PC-9 (cell line): ENCODE results near the gene TTC4. TPM values are rescaled to one million over a fixed set of nuclear protein-coding genes. Genes with fewer than 3 reads are reported as not detected.

ENCODE experiments used
- BruUV-seq: library from RNA; stranded (reverse); fragments of 400-500 nt; replicated peaks from 2 replicates; lab custom pipeline; 2021; lab: Mats Ljungman, UMichigan
- CTCF ChIA-PET: fragments of 300-600 bp; sonication (Branson Sonifier 250); formaldehyde crosslinking; loops from one replicate; lab custom pipeline; 2022; ENCODE audit warnings: antibody characterized with exemption; lab: Charles Lee
- POLR2A ChIA-PET: fragments of 300-600 bp; sonication (Branson Sonifier 250); formaldehyde crosslinking; loops from one replicate; lab custom pipeline; 2022; ENCODE audit warnings: antibody characterized with exemption; ENCODE audit not compliant: unreplicated experiment; lab: Charles Lee
- DNase-seq, 2 experiments: peaks; one replicate each; pipeline versions ENCODE4 v3.0.0 to v3.0.0-alpha.2; 2015 to 2022; ENCODE audit warnings: mixed read lengths in 1 of 2
- H2AFZ ChIP-seq: fragments of 200-600 bp; sonication (generic); 2 replicates; pipeline ENCODE4 v1.8.1; 2017; ENCODE audit warnings: antibody characterized with exemption
- H3F3A ChIP-seq: fragments of 200-600 bp; sonication (generic); 2 replicates; pipeline ENCODE4 v1.8.1; 2017; ENCODE audit warnings: antibody characterized with exemption, mild to moderate bottlenecking, low read depth; ENCODE audit not compliant: insufficient read depth
- H3K27ac ChIP-seq: fragments of 200-600 bp; sonication (generic); 2 replicates; pipeline ENCODE4 v1.6.1; 2016; ENCODE audit warnings: mixed run types
- H3K27me3 ChIP-seq: fragments of 200-600 bp; sonication (generic); 2 replicates; pipeline ENCODE4 v1.6.1; 2016; ENCODE audit warnings: low read depth, mixed run types; ENCODE audit not compliant: insufficient read depth
- H3K36me3 ChIP-seq: fragments of 200-600 bp; sonication (generic); 2 replicates; pipeline ENCODE4 v1.6.1; 2016; ENCODE audit warnings: low read depth, mixed run types
- H3K4me1 ChIP-seq: fragments of 200-600 bp; sonication (generic); replicated peaks from 2 replicates; pipeline ENCODE4 v1.6.1; 2016; ENCODE audit warnings: mixed run types; ENCODE audit not compliant: insufficient read depth
- H3K4me2 ChIP-seq: fragments of 200-600 bp; sonication (generic); 2 replicates; pipeline ENCODE4 v1.6.1; 2017; ENCODE audit warnings: mixed run types
- H3K4me3 ChIP-seq: fragments of 200-600 bp; sonication (generic); 2 replicates; pipeline ENCODE4 v1.6.1; 2016; ENCODE audit warnings: mixed run types
- H3K79me2 ChIP-seq: fragments of 200-600 bp; sonication (generic); 2 replicates; pipeline ENCODE4 v1.6.1; 2017; ENCODE audit warnings: low read depth, mixed run types
- H3K9me2 ChIP-seq: fragments of 200-600 bp; sonication (generic); 2 replicates; pipeline ENCODE4 v1.8.1; 2017; ENCODE audit warnings: mild to moderate bottlenecking; ENCODE audit not compliant: insufficient read depth
- H3K9me3 ChIP-seq: fragments of 200-600 bp; sonication (generic); 2 replicates; pipeline ENCODE4 v1.8.1; 2016; ENCODE audit warnings: low read depth; ENCODE audit not compliant: insufficient read depth
- H4K20me1 ChIP-seq: fragments of 200-600 bp; sonication (generic); 2 replicates; pipeline ENCODE4 v1.8.1; 2017; ENCODE audit not compliant: insufficient read depth
- CTCF ChIP-seq: fragments of 200-600 bp; sonication (generic); conservative IDR thresholded peaks from 2 replicates; pipeline ENCODE4 v1.6.1; 2017; ENCODE audit warnings: mixed run types, antibody characterized with exemption, mild to moderate bottlenecking, moderate library complexity
- EZH2 ChIP-seq: fragments of 200-600 bp; sonication (generic); IDR thresholded peaks from 2 replicates; pipeline ENCODE4 v1.8.0; 2017; ENCODE audit warnings: antibody characterized with exemption, low read depth
- intact Hi-C: fragments of 100-400 bp; cut with micrococcal nuclease; formaldehyde crosslinking; loops from one replicate; pipeline ENCODE4 v1.10.0; 2022; ENCODE audit not compliant: unreplicated experiment
- total RNA-seq: library from RNA; stranded (reverse); gene quantifications from 2 replicates; pipeline ENCODE4 v1.2.3, GENCODE V29; 2021

The TTC4 gene
- total RNA-seq, 1 experiment from 2014 or later, result 31.5 TPM

GRCh38 chr1:54695221-54695620, 20.4 kb upstream of the TTC4 start:
- BruUV-seq, result no TSS peak
- Histone ChIP-seq H3K36me3 (no peaks in the 10 kb centered on the region), H2AFZ (no peak overlapping the region), H3F3A (no peaks in the 10 kb centered on the region), H3K27ac (no peak overlapping the region), H3K9me3 (no peaks in the 10 kb centered on the region), H3K9me2 (no peaks in the 10 kb centered on the region), H3K79me2 (no peaks in the 10 kb centered on the region), H4K20me1 (no peaks in the 10 kb centered on the region), H3K4me3 (no peak overlapping the region), H3K27me3 (peaks cover 37% of the 10 kb centered on the region), H3K4me2 (no peak overlapping the region), H3K4me1 (no peaks in the 10 kb centered on the region)
- POLR2A ChIA-PET, result no interaction called here
- CTCF ChIA-PET, result no interaction called here
- intact Hi-C loops, result no loop called here
- DNase-seq, result no peak
- TF ChIP-seq EZH2 (no peak), CTCF (no peak)

- CTCF ChIA-PET, result no interaction called here
- peaks cover 40% of the 10 kb centered on the region for H3K27me3 ChIP-seq
- H2AFZ ChIP-seq, result no peak overlapping the region
- no peaks in the 10 kb centered on the region for H3K36me3 ChIP-seq
- no TSS peak for BruUV-seq
- H3K79me2 ChIP-seq, result no peaks in the 10 kb centered on the region
- no peaks in the 10 kb centered on the region for H4K20me1 ChIP-seq
- intact Hi-C loops, result no loop called here
- H3K4me1 ChIP-seq, result no peaks in the 10 kb centered on the region
- H3K9me2 ChIP-seq, result no peaks in the 10 kb centered on the region
- H3F3A ChIP-seq, result no peaks in the 10 kb centered on the region
- H3K4me2 ChIP-seq, result no peak overlapping the region
- no peak for DNase-seq
- TF ChIP-seq EZH2 (no peak), CTCF (no peak)
- no peaks in the 10 kb centered on the region for H3K9me3 ChIP-seq
- no peak overlapping the region for H3K27ac ChIP-seq
- POLR2A ChIA-PET, result no interaction called here
- no peak overlapping the region for H3K4me3 ChIP-seq
These were observed 19.9 kb upstream of the TTC4 start for GRCh38 chr1:54695764-54696163.

- no peak overlapping the region for H3K4me3 ChIP-seq
- no peaks in the 10 kb centered on the region for H3F3A ChIP-seq
- H3K27me3 ChIP-seq, result peaks cover 42% of the 10 kb centered on the region
- H3K27ac ChIP-seq, result no peak overlapping the region
- no peaks in the 10 kb centered on the region for H3K79me2 ChIP-seq
- H4K20me1 ChIP-seq, result no peaks in the 10 kb centered on the region
- H3K9me3 ChIP-seq, result no peaks in the 10 kb centered on the region
- H3K9me2 ChIP-seq, result no peaks in the 10 kb centered on the region
- BruUV-seq, result no TSS peak
- ChIA-PET CTCF (no interaction called here), POLR2A (no interaction called here)
- intact Hi-C loops, result no loop called here
- no peak overlapping the region for H3K4me2 ChIP-seq
- DNase-seq, result no peak
- H2AFZ ChIP-seq, result no peak overlapping the region
- H3K36me3 ChIP-seq, result no peaks in the 10 kb centered on the region
- TF ChIP-seq CTCF (no peak), EZH2 (no peak)
- no peaks in the 10 kb centered on the region for H3K4me1 ChIP-seq
These were observed 19.4 kb upstream of the TTC4 start for GRCh38 chr1:54696262-54696661.
